ENCODE results near the gene NECTIN1.

The NECTIN1 gene

DNA sequence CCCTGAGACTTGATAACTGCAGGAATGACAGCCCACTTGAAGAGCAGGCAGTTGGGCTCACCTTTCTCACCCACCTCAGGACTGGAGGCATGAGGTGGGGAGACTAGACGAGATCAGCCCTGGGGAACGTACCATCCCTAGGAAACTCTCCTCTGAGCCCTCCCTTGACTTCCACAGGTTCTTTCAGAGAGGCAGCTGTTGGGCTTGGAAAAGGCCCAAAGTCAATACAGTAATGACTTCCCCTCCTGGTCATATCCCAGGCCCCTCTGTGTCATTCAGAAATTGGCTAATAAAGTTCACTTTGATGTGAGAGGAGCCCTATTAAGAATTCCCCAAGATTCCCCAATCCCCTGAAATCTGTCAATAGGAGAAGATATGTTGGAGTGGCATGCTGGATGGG, 5.8 kb upstream of the NECTIN1 start:
- DNase-seq (ENCODE audit: low read depth in 1 of 2, low spot score in 1 of 2), result no peak

GRCh38 chr11:119730789-119731386, 1.9 kb upstream of the NECTIN1 start:
- DNase-seq (ENCODE audit: low read depth in 1 of 2, low spot score in 1 of 2), result no peak

GRCh38 chr11:119729951-119730613, 1.1 kb upstream of the NECTIN1 start:
- DNase-seq (ENCODE audit: low read depth in 1 of 2, low spot score in 1 of 2), result no peak

DNA sequence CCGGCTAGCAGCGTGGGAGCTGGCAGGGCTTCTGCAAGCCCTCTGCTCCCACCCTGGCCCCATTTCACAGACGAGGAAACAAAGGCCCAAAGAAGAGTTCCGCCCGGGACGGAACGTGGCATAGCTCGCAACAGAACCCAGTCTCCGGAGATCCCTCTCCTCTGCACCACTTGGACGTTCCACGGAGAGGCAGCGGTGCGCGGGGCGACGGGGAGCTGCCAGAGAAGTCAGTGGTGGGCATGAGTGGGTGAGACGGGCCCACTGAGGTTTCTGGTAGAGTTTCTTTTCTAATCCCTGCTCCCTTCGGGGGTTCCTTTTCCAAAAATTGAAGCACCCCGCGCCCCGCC, 554 bp upstream of the NECTIN1 start:
- no peak for DNase-seq (ENCODE audit: low read depth in 1 of 2, low spot score in 1 of 2)

GRCh38 chr11:119728211-119728626, 781 bp downstream of the NECTIN1 start:
- DNase-seq (ENCODE audit: low read depth in 1 of 2, low spot score in 1 of 2), result no peak

- no peak for DNase-seq (ENCODE audit: low read depth in 1 of 2, low spot score in 1 of 2)
These were observed 1.4 kb downstream of the NECTIN1 start for GRCh38 chr11:119727523-119728151.

DNA sequence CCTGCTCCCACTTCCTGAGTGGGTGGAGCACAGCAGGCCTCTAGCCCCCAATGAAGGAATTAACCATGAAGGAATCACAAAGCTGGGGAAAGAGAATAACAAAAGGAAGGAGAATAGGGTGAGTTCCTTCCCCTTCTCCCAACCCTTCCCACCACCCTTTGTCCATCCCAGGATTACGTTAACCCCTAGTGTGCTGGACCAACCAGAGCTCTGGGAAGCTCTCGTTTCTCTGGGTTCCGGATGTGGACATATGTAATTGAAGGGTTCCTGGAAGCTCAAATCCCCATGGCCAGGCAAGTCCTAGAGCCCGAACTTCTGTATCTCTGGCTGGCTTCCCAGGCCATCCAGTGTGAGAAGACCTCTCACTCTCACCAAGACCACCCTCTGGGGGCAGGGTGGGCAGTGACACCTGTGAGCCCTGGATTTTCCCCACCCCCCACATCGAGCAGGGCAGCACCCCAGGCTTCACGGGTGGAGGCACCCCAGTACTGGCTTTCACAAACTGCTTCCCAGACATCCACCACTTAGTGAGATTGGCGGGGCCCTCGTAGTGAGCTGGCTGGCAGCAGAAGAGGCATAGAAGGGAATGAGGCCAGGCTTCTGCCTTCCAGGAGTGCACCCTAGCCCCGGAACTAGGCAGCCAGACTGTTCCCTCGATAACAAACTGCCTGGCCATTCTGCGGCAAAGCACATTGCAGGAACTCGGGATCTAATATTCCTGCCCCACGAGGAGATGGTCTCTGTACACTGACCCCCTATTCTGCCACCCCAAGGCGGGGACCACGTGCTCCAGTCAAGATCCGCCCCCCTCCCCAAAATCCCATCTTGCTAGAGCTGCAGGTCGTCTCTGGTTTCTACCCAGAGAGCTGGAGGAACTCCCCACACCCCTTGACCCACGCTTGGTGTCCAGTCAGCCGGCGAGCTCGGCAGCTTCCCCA, 2.1 kb downstream of the NECTIN1 start:
- no peak for DNase-seq (ENCODE audit: low read depth in 1 of 2, low spot score in 1 of 2)

GRCh38 chr11:119726150-119726553, 2.8 kb downstream of the NECTIN1 start:
- DNase-seq (ENCODE audit: low read depth in 1 of 2, low spot score in 1 of 2), result no peak

GRCh38 chr11:119724956-119725355, 4.0 kb downstream of the NECTIN1 start:
- no peak for DNase-seq (ENCODE audit: low read depth in 1 of 2, low spot score in 1 of 2)

GRCh38 chr11:119723952-119724325, 5.1 kb downstream of the NECTIN1 start:
- no peak for DNase-seq (ENCODE audit: low read depth in 1 of 2, low spot score in 1 of 2)

DNA sequence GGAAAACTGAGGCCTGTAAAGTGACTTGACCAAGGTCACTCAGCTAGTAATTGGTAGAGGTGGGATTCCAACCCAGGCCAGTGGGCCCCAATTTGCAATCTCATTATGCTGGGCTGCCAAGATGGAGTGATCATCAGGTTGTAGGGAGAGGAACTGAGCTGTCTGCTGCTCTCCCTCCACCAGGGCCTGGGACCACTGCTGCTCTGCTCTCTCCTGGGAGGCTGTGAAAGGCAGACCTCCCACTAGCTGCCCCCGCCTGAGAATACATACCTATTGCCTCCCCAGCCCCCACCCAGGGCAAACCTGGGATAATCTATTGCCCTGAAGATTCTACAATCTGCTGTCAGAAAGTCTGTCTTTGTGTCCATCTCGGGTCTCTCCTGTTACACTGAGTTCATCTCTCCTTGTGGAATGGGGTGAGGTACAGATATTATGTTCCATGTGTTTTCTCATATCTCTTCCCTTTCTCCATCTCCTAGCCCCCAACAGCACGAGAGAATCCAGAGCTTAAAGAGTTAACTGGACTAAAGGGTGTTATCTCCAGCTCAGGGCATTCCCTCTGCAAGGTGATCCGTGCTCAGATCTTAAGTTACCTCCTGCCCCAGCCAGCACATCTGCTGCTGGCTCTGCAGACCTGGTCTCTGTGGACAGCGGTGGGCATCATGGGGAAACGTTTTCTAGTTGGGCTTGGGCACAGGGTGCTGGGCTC, 5.6 kb downstream of the NECTIN1 start:
- no peak for DNase-seq (ENCODE audit: low read depth in 1 of 2, low spot score in 1 of 2)

DNA sequence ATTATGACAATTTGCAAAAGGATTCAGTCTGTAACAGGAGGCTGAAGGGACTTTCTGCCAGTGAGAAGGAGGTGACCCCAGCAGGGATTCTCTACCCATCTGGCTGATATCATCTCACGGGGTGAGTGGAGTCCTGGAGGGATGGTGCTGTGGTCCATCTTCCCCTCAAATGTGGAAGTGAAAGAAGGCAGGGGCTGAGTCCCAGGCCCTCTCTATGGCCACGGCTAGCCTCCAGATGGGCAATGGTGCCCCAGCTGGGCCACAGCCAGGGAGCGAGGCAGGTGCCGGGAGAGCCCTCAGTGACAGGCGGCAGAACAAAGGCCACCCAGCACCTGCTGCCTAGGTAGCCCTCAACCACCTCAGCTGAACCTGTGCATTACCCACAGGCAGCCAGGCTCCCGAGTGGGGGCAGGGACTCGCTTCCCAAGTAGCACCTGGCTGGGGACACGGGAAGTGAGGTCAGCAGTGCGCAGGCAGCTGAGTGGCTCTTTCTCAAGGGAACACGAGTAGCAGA, 6.7 kb downstream of the NECTIN1 start:
- no peak for DNase-seq (ENCODE audit: low read depth in 1 of 2, low spot score in 1 of 2)

DNA sequence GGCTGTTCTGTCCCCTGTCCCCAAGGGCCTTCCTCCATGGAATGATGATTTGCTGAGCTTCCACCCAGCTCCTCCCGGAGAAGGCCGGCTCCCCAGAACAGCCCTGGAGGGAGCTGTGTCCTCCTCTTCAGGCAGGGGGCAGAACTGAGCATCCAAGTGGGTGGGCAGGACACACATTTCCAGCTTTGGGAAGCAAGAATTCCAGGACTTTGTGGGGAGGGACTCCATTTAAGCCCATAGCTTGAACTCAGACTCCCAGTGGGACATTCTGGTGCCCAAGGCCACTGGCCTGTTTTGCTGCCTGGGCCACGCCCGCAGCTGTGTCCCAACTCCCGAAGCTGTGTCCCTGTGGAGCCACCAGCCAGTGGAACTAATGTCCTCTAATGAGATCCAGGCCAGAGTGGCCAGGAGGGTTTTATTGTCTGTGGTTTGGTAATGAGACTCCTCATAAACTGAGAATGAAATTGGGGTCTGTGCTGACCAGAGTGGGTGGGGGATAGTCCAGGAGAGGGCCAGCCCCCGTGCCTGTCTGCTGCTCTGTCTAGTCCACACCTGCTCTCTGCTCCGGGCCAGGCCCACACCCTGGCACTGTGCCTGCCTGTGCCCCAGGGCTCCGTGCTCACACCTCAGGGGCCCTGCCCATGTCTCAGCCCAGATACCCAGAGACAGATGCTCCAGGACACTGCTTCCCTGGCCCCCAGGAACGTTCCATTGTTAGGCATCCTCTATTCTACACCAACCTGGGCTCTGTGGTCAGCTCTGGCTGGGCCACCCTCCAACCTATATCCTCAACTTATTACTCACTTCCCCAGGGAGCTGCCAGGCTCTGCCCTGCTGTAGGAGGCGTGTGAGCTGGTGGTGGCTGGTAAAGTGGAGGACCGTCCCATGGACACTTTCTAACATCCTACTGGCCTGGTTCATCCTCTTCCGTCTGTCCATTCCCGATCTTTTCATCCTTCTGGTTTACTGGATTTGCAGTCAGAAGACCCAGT, 7.6 kb downstream of the NECTIN1 start:
- no peak for DNase-seq (ENCODE audit: low read depth in 1 of 2, low spot score in 1 of 2)

- DNase-seq (ENCODE audit: low read depth in 1 of 2, low spot score in 1 of 2), result no peak
These were observed 8.6 kb downstream of the NECTIN1 start for GRCh38 chr11:119720311-119720913.

- DNase-seq (ENCODE audit: low read depth in 1 of 2, low spot score in 1 of 2), result no peak
These were observed 11.0 kb downstream of the NECTIN1 start for GRCh38 chr11:119717839-119718534.

DNA sequence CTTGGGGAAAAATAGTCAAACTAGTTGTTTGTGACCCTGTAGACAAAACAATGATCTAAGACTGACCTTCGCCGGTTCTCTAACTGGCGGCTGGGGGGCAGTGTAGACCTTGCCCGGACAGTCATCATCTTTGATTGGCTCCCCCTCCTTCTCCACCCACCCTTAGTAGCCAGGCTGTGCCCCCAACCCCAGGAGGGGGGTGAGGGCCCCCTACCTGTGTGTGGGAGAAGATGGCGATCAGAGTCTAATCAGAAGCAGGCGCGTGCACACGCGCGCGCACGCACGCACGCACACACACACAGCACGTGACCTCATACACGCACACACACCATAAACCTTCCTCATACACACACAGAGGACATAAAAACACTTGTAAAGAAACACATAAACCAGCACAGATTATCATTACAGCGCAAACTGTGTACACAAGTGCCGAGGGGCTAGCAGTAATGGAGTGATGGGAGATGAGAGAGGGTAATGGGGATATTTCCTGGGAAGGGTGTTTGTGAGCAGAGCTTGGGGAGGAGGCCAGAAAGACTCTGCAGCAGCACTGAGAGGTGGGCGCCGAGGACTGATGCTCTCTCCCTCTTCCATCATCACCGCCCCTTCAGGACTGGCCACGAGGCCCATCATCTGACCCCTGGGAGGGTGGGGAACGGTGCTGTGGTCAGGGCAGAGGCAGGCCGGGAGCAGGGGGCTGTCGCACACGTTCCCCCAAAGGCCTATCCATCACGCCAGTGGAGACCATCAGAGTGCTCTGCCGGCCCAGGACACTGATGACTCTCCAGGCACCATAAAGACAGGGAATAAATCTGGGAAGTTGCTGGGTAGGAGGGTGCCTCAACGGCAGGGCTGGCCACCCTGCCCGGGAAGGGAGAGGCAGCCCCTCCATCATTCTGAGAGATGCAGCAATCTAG, 12.2 kb downstream of the NECTIN1 start:
- no peak for DNase-seq (ENCODE audit: low read depth in 1 of 2, low spot score in 1 of 2)

- DNase-seq (ENCODE audit: low read depth in 1 of 2, low spot score in 1 of 2), result no peak
These were observed 14.4 kb downstream of the NECTIN1 start for GRCh38 chr11:119714590-119714989.

GRCh38 chr11:119714189-119714588, 14.8 kb downstream of the NECTIN1 start:
- DNase-seq (ENCODE audit: low read depth in 1 of 2, low spot score in 1 of 2), result no peak
